ENCODE results near the gene ADRM1.

The ADRM1 gene

GRCh38 chr20:62302341-62303061 is at the start of gene ADRM1:
Gene ADRM1, plus strand, starts transcription at chr20:62302997. Its CDS starts 572 bp downstream, at chr20:62303569.
- Histone ChIP-seq H3K27ac (ENCODE audit: low read depth, low read length) (peak within 1 kb of the TSS; percentile 94), H3K4me3 (ENCODE audit: low read length) (peak within 1 kb of the TSS; percentile 88), H3K27me3 (ENCODE audit: control insufficient read depth, insufficient read depth, low read length) (no peaks in the 10 kb centered on the region), H3K4me1 (ENCODE audit: control insufficient read depth, insufficient read depth, low read length) (peaks cover 9% of the 10 kb centered on the region), H3K9ac (ENCODE audit: low read length) (peak within 1 kb of the TSS; percentile 50), H3K36me3 (ENCODE audit: control insufficient read depth, insufficient read depth, low read length) (peaks cover 21% of the 10 kb centered on the region)

DNA sequence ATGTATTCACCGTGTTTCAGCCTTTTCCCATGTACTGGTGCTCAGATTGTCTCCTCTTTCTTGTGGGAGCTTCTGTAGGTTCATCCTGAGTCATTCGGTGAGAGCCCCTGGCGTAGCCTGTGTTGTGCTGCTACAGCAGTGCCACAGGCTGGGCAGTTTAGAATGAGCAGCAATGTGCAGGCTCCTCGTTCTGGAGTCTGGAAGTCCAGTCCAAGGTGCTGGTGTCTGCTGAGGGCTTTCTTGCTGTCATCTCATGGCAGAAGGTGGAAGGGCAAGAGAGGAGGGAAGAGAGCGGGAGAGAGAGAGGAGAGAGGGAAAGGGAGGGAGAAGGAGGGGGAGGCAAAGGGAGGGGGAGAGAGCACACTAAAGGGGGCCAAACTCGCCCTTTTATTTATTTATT is 49.4 kb upstream of the ADRM1 start:
- no peaks in the 10 kb centered on the region for H3K4me1 ChIP-seq (ENCODE audit: control insufficient read depth, insufficient read depth, low read length)
- H3K9ac ChIP-seq (ENCODE audit: low read length) = no peak overlapping the region
- no peak overlapping the region for H3K4me3 ChIP-seq (ENCODE audit: low read length)
- H3K27ac ChIP-seq (ENCODE audit: low read depth, low read length) = no peak overlapping the region
- peaks cover 2% of the 10 kb centered on the region for H3K36me3 ChIP-seq (ENCODE audit: control insufficient read depth, insufficient read depth, low read length)
- H3K27me3 ChIP-seq (ENCODE audit: control insufficient read depth, insufficient read depth, low read length) = no peaks in the 10 kb centered on the region

DNA sequence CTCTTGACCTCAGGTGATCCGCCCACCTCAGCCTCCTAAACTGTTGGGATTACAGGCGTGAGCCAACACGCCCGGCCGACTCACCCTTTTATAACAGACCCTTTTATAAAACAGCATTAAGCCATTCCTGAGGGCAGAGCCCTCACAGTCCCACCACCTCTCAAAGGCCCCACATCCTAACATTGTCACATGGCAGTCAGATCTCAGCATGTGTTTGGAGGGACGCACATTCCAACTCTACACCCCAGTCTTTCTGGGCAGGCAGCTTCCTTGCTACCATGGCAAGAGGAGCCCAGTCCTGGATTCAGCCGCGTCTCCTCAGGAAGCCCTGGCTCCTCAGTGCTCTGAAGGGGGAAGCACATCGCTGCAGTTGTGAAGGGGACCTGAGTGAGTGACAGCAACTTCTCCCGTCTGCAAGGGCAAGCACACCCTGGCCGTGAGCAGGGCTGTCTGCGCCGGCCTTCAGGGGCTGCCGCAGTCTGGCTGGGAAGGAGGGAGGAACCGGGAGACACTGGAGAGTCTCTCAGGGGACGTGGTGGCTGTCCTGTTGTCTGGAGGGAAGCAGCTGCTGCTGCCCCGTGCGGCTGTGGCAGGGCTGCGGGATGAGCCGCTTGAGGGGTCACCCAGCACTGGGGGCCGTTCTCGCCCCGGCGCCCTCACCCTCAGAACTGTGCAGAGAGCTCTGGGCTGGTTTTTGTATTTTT is 48.6 kb upstream of the ADRM1 start:
- Histone ChIP-seq H3K27me3 (ENCODE audit: control insufficient read depth, insufficient read depth, low read length) (no peaks in the 10 kb centered on the region), H3K4me1 (ENCODE audit: control insufficient read depth, insufficient read depth, low read length) (no peaks in the 10 kb centered on the region), H3K27ac (ENCODE audit: low read depth, low read length) (no peak overlapping the region), H3K9ac (ENCODE audit: low read length) (no peak overlapping the region), H3K4me3 (ENCODE audit: low read length) (no peak overlapping the region), H3K36me3 (ENCODE audit: control insufficient read depth, insufficient read depth, low read length) (peaks cover 2% of the 10 kb centered on the region)

GRCh38 chr20:62255976-62256375 is 46.8 kb upstream of the ADRM1 start:
- Histone ChIP-seq H3K4me3 (ENCODE audit: low read length) (no peak overlapping the region), H3K36me3 (ENCODE audit: control insufficient read depth, insufficient read depth, low read length) (peaks cover 7% of the 10 kb centered on the region), H3K27me3 (ENCODE audit: control insufficient read depth, insufficient read depth, low read length) (no peaks in the 10 kb centered on the region), H3K9ac (ENCODE audit: low read length) (no peak overlapping the region), H3K27ac (ENCODE audit: low read depth, low read length) (no peak overlapping the region), H3K4me1 (ENCODE audit: control insufficient read depth, insufficient read depth, low read length) (no peaks in the 10 kb centered on the region)

- Histone ChIP-seq H3K36me3 (ENCODE audit: control insufficient read depth, insufficient read depth, low read length) (peaks cover 15% of the 10 kb centered on the region), H3K27ac (ENCODE audit: low read depth, low read length) (no peak overlapping the region), H3K4me1 (ENCODE audit: control insufficient read depth, insufficient read depth, low read length) (no peaks in the 10 kb centered on the region), H3K27me3 (ENCODE audit: control insufficient read depth, insufficient read depth, low read length) (no peaks in the 10 kb centered on the region), H3K4me3 (ENCODE audit: low read length) (no peak overlapping the region), H3K9ac (ENCODE audit: low read length) (no peak overlapping the region)
Observed at GRCh38 chr20:62258499-62259293, 44.1 kb upstream of the ADRM1 start.

DNA sequence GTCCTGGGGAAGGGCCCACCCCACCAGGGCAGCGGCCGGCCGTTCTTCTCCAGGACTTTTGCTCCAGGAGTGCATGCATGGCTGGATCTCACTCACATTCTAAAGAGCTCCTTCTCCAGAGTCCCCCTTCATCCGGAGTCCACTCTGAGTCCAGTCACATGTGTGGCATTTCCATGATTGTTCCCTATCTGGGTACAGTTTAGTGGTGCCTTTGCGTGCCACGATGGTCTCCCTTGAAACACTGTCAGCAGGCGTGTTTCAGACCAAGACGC is 43.6 kb upstream of the ADRM1 start:
- Histone ChIP-seq H3K27me3 (ENCODE audit: control insufficient read depth, insufficient read depth, low read length) (no peaks in the 10 kb centered on the region), H3K36me3 (ENCODE audit: control insufficient read depth, insufficient read depth, low read length) (peaks cover 15% of the 10 kb centered on the region)

DNA sequence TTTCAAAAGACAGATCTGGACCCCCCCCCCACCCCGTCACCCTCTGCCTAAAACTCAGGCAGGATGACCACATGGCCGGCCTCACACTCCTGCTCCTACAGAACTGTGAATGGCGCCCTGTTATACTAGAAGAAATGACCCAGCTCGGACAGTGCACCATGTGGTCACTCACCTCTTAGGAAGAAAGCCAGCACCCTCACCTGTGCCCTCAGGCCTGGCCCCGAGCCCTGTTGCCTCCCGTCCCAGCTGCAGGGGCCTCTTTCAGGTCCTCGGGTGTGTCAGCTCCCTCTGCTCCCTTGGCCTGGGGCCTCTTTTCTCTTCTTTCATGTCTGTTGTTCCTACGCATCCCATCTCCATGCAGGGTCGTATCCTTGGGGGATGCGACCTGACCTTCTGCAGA is 40.7 kb upstream of the ADRM1 start:
- H3K9ac ChIP-seq (ENCODE audit: low read length) = no peak overlapping the region
- H3K4me3 ChIP-seq (ENCODE audit: low read length) = no peak overlapping the region
- H3K27ac ChIP-seq (ENCODE audit: low read depth, low read length) = no peak overlapping the region
- no peaks in the 10 kb centered on the region for H3K27me3 ChIP-seq (ENCODE audit: control insufficient read depth, insufficient read depth, low read length)
- H3K4me1 ChIP-seq (ENCODE audit: control insufficient read depth, insufficient read depth, low read length) = no peaks in the 10 kb centered on the region
- peaks cover 22% of the 10 kb centered on the region for H3K36me3 ChIP-seq (ENCODE audit: control insufficient read depth, insufficient read depth, low read length)

More for the DNA sequence above, 43.6 kb upstream of the ADRM1 start:
- H3K4me3 ChIP-seq (ENCODE audit: low read length) = no peak overlapping the region
- H3K4me1 ChIP-seq (ENCODE audit: control insufficient read depth, insufficient read depth, low read length) = no peaks in the 10 kb centered on the region
- no peak overlapping the region for H3K27ac ChIP-seq (ENCODE audit: low read depth, low read length)
- H3K9ac ChIP-seq (ENCODE audit: low read length) = no peak overlapping the region

GRCh38 chr20:62263396-62263795 is 39.4 kb upstream of the ADRM1 start:
- Histone ChIP-seq H3K4me3 (ENCODE audit: low read length) (no peak overlapping the region), H3K27me3 (ENCODE audit: control insufficient read depth, insufficient read depth, low read length) (no peaks in the 10 kb centered on the region), H3K4me1 (ENCODE audit: control insufficient read depth, insufficient read depth, low read length) (no peaks in the 10 kb centered on the region), H3K27ac (ENCODE audit: low read depth, low read length) (no peak overlapping the region), H3K9ac (ENCODE audit: low read length) (no peak overlapping the region), H3K36me3 (ENCODE audit: control insufficient read depth, insufficient read depth, low read length) (peaks cover 19% of the 10 kb centered on the region)

- Histone ChIP-seq H3K9ac (ENCODE audit: low read length) (no peak overlapping the region), H3K4me1 (ENCODE audit: control insufficient read depth, insufficient read depth, low read length) (no peaks in the 10 kb centered on the region), H3K27ac (ENCODE audit: low read depth, low read length) (no peak overlapping the region), H3K4me3 (ENCODE audit: low read length) (no peak overlapping the region), H3K27me3 (ENCODE audit: control insufficient read depth, insufficient read depth, low read length) (no peaks in the 10 kb centered on the region), H3K36me3 (ENCODE audit: control insufficient read depth, insufficient read depth, low read length) (peaks cover 15% of the 10 kb centered on the region)
Observed at GRCh38 chr20:62265365-62265764, 37.4 kb upstream of the ADRM1 start.

GRCh38 chr20:62266340-62266739 is 36.5 kb upstream of the ADRM1 start:
- H3K4me3 ChIP-seq (ENCODE audit: low read length) = no peak overlapping the region
- peaks cover 13% of the 10 kb centered on the region for H3K36me3 ChIP-seq (ENCODE audit: control insufficient read depth, insufficient read depth, low read length)
- no peaks in the 10 kb centered on the region for H3K4me1 ChIP-seq (ENCODE audit: control insufficient read depth, insufficient read depth, low read length)
- no peak overlapping the region for H3K27ac ChIP-seq (ENCODE audit: low read depth, low read length)
- no peaks in the 10 kb centered on the region for H3K27me3 ChIP-seq (ENCODE audit: control insufficient read depth, insufficient read depth, low read length)
- H3K9ac ChIP-seq (ENCODE audit: low read length) = no peak overlapping the region

GRCh38 chr20:62266851-62267250 is 35.9 kb upstream of the ADRM1 start:
- Histone ChIP-seq H3K27ac (ENCODE audit: low read depth, low read length) (no peak overlapping the region), H3K27me3 (ENCODE audit: control insufficient read depth, insufficient read depth, low read length) (no peaks in the 10 kb centered on the region), H3K4me1 (ENCODE audit: control insufficient read depth, insufficient read depth, low read length) (no peaks in the 10 kb centered on the region), H3K4me3 (ENCODE audit: low read length) (no peak overlapping the region), H3K9ac (ENCODE audit: low read length) (no peak overlapping the region), H3K36me3 (ENCODE audit: control insufficient read depth, insufficient read depth, low read length) (peaks cover 14% of the 10 kb centered on the region)

DNA sequence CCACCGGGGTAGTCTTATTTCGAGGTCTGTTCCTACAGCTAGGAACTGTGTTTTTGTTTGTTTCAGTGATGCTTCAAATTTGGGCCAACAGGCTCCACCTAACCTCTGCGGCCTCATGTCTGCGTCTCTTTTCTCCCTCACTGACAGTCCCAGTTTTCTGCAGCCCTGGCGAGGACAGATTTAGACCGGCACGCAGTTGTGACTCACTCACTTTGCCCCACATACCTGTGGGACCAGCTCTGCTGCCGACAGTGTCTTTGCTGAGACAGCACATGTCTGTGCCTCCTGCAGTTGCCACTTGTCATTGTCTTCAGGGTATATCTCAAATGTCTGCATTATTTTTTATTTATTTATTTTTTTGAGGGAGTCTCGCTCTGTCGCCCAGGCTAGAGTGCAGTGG is 35.3 kb upstream of the ADRM1 start:
- H3K27ac ChIP-seq (ENCODE audit: low read depth, low read length) = no peak overlapping the region
- peaks cover 14% of the 10 kb centered on the region for H3K36me3 ChIP-seq (ENCODE audit: control insufficient read depth, insufficient read depth, low read length)

More for the DNA sequence above, 35.3 kb upstream of the ADRM1 start:
- no peaks in the 10 kb centered on the region for H3K27me3 ChIP-seq (ENCODE audit: control insufficient read depth, insufficient read depth, low read length)
- no peaks in the 10 kb centered on the region for H3K4me1 ChIP-seq (ENCODE audit: control insufficient read depth, insufficient read depth, low read length)
- H3K9ac ChIP-seq (ENCODE audit: low read length) = no peak overlapping the region
- H3K4me3 ChIP-seq (ENCODE audit: low read length) = no peak overlapping the region
